Measurements from ENCODE around the gene ARMH3.

ARMH3 gene

GRCh38 chr10:101797403-101798059 is 258.4 kb downstream of the ARMH3 start:
- TF ChIP-seq GATA3 (IDR thresholded peaks at IDR 0.05; ENCODE audit: low read depth, low read length) = no peak
- TF ChIP-seq GATA2 (IDR thresholded peaks at IDR 0.05; ENCODE audit: low read depth, low read length) = no peak

Measured in SH-SY5Y (cell line).